Lung (tissue), 12 donors: ENCODE measurements around the gene TMEM266. TPM values are rescaled to one million over a fixed set of nuclear protein-coding genes. Genes with fewer than 3 reads are reported as not detected.

Experiments
- ATAC-seq: fragments of 200-7000 bp; cut with Tn5 transposase; one replicate; pipeline ENCODE4 v1.9.1; 2020; ENCODE audit warnings: moderate number of reproducible peaks; ENCODE audit not compliant: insufficient read depth, low FRiP score
- DNase-seq, 3 donors: peaks; one replicate each; pipeline ENCODE4 v3.0.0-alpha.2; 2013 to 2017
- H3K27ac ChIP-seq, 2 donors: one replicate each; pipeline ENCODE4 v1.5.1; 2013; ENCODE audit warnings: mild to moderate bottlenecking in 2 of 2, moderate library complexity in 2 of 2, control low read depth in 1 of 2, inconsistent platforms in 1 of 2, low read depth in 1 of 2, low read length in 1 of 2
- H3K27me3 ChIP-seq, 3 donors: one replicate each; pipeline ENCODE4 v1.5.1; 2013; ENCODE audit warnings: low read length in 2 of 3; ENCODE audit not compliant: control insufficient read depth in 3 of 3, insufficient read depth in 3 of 3
- H3K36me3 ChIP-seq, 4 donors: one replicate each; pipeline ENCODE4 v1.5.1; 2013; ENCODE audit warnings: low read length in 4 of 4, mild to moderate bottlenecking in 1 of 4, moderate library complexity in 1 of 4; ENCODE audit not compliant: control insufficient read depth in 4 of 4, insufficient read depth in 4 of 4
- H3K4me1 ChIP-seq, 5 donors: one replicate each; pipeline ENCODE4 v1.5.1; 2013; ENCODE audit warnings: low read length in 5 of 5, mild to moderate bottlenecking in 2 of 5, moderate library complexity in 1 of 5; ENCODE audit not compliant: control insufficient read depth in 5 of 5, insufficient read depth in 5 of 5
- H3K4me3 ChIP-seq: one replicate; pipeline ENCODE4 v1.5.1; 2013; ENCODE audit warnings: mild to moderate bottlenecking, control low read depth, moderate library complexity
- H3K9ac ChIP-seq, 2 donors: one replicate each; pipeline ENCODE4 v1.5.1; 2013; ENCODE audit warnings: low read length in 2 of 2, control low read depth in 1 of 2; ENCODE audit not compliant: insufficient read depth in 1 of 2
- H3K9me3 ChIP-seq, 4 donors: one replicate each; pipeline ENCODE4 v1.5.1; 2013; ENCODE audit warnings: low read length in 3 of 4, mild to moderate bottlenecking in 1 of 4, moderate library complexity in 1 of 4; ENCODE audit not compliant: control insufficient read depth in 4 of 4, insufficient read depth in 3 of 4
- CTCF ChIP-seq: IDR thresholded peaks from 2 replicates; pipeline ENCODE4 v1.5.1; 2012; ENCODE audit warnings: mild to moderate bottlenecking; ENCODE audit errors: control extremely low read depth, extremely low read depth
- WGBS, 2 donors: extraction: QIAGEN DNeasy Blood & Tissue Kit; methylation state at CpG; one replicate each; pipeline ENCODE4 v1.1.7; 2013; 5-methylcytosine and 5-hydroxymethylcytosine counted together
- polyA plus RNA-seq, 2 donors: library from polyadenylated mRNA; stranded (reverse); fragments of 200-250 nt; gene quantifications; one replicate each; pipeline ENCODE4 v1.2.1, GENCODE V29; 2013
- total RNA-seq, 2 donors: library from RNA; depleted of rRNA in 1 of 2; stranded (reverse); fragments of >200 nt in 1 of 2; gene quantifications; one replicate each; pipeline ENCODE4 v1.2.1, GENCODE V29; 2014 to 2021
- donor health status: control.
- donor health status: control.
- donor health status: Bipolar disorder and iron deficiency.
- donor health status: healthy.
- donor health status: DM: yes; HTN: yes; CAD: no.

The TMEM266 gene
- total and polyA plus RNA-seq, 4 donors = 1.1 to 4.4 (median 1.5) TPM

GRCh38 chr15:76061700-76062099, 1.9 kb downstream of the TMEM266 start:
- Histone ChIP-seq H3K9me3 (no peaks in the 10 kb centered on the region), H3K36me3 (no peaks in the 10 kb centered on the region), H3K27ac (no peak overlapping the region), H3K9ac (no peak overlapping the region), H3K4me1 (peaks cover 0 to 16% (median 4%) of the 10 kb centered on the region in 5 donors), H3K27me3 (peaks cover 0 to 40% (median 34%) of the 10 kb centered on the region in 3 donors), H3K4me3 (no peak overlapping the region)
- no peak for TF ChIP-seq CTCF
- WGBS, 2 donors = 80 to 81% methylated on average over 5 of the region's 5 CpGs
- DNase-seq (no peak), ATAC-seq (no peak)

- Histone ChIP-seq H3K9me3 (no peaks in the 10 kb centered on the region), H3K36me3 (no peaks in the 10 kb centered on the region), H3K27me3 (peaks cover 0 to 40% (median 31%) of the 10 kb centered on the region in 3 donors), H3K27ac (no peak overlapping the region), H3K4me3 (no peak overlapping the region), H3K9ac (no peak overlapping the region), H3K4me1 (peaks cover 0 to 16% (median 4%) of the 10 kb centered on the region in 5 donors)
- no peak for TF ChIP-seq CTCF
- DNase-seq = peak in 1 of 3 donors; percentile 18
- no peak for ATAC-seq
- WGBS, 2 donors = 43 to 64% methylated on average over 3 of the region's 3 CpGs
Measured at GRCh38 chr15:76062286-76062685, 2.5 kb downstream of the TMEM266 start.

- Histone ChIP-seq H3K27ac (no peak overlapping the region), H3K36me3 (no peaks in the 10 kb centered on the region), H3K9ac (no peak overlapping the region), H3K4me1 (peaks cover 0 to 12% (median 0%) of the 10 kb centered on the region in 5 donors), H3K9me3 (no peaks in the 10 kb centered on the region), H3K27me3 (peaks cover 0 to 24% (median 17%) of the 10 kb centered on the region in 3 donors), H3K4me3 (no peak overlapping the region)
- WGBS, 2 donors = 74 to 75% methylated on average over 3 of the region's 3 CpGs
- TF ChIP-seq CTCF = no peak
- no peak for ATAC-seq
- no peak for DNase-seq
Measured at GRCh38 chr15:76064375-76064774, 4.6 kb downstream of the TMEM266 start.

- Histone ChIP-seq H3K4me3 (no peak overlapping the region), H3K27ac (no peak overlapping the region), H3K4me1 (peaks cover 0 to 8% (median 0%) of the 10 kb centered on the region in 5 donors), H3K27me3 (peaks cover 0 to 24% (median 17%) of the 10 kb centered on the region in 3 donors), H3K36me3 (no peaks in the 10 kb centered on the region), H3K9me3 (no peaks in the 10 kb centered on the region), H3K9ac (no peak overlapping the region)
- DNase-seq (no peak), ATAC-seq (no peak)
- 12 to 26% methylated on average over 6 of the region's 6 CpGs for WGBS, 2 donors
- TF ChIP-seq CTCF = no peak
Measured at GRCh38 chr15:76065245-76065644, 5.5 kb downstream of the TMEM266 start.
